Endothelial cell of umbilical vein (primary cell): ENCODE results near the gene MINPP1. TPM values are rescaled to one million over a fixed set of nuclear protein-coding genes. Genes with fewer than 3 reads are reported as not detected.

Experiments
- BruUV-seq: library from RNA; stranded (reverse); fragments of 400-500 nt; replicated peaks from 2 replicates; lab custom pipeline; 2021; lab: Mats Ljungman, UMichigan
- CTCF ChIA-PET: fragments of 300-600, 350-600 bp; sonication (Branson Sonifier 250); formaldehyde crosslinking; loops from one replicate; lab custom pipeline; 2021; ENCODE audit warnings: antibody characterized with exemption, inconsistent platforms; lab: Charles Lee
- POLR2A ChIA-PET: fragments of 300-600, 350-600 bp; sonication (Branson Sonifier 250); formaldehyde crosslinking; loops from one replicate; lab custom pipeline; 2021; ENCODE audit warnings: antibody characterized with exemption, inconsistent platforms; lab: Charles Lee
- DNase-seq: peaks from one replicate; pipeline ENCODE4 v3.0.0-alpha.2; 2011; ENCODE audit warnings: low read depth, low spot score
- FAIRE-seq: peaks from 2 replicates; lab custom pipeline; 2011; peaks lifted over from hg19 to GRCh38; lab: Jason Lieb, UNC
- H2AFZ ChIP-seq: 2 replicates; pipeline ENCODE4 v1.6.0; 2012; ENCODE audit warnings: low read depth, low read length, control low read depth, inconsistent platforms
- H3K27ac ChIP-seq: 2 replicates; pipeline ENCODE4 v1.5.1; 2011; ENCODE audit warnings: low read depth, mild to moderate bottlenecking, control low read depth, low read length, moderate library complexity; ENCODE audit not compliant: insufficient read depth
- H3K27me3 ChIP-seq, 2 experiments: 2 replicates each; pipeline versions ENCODE4 v1.6.0 to v1.6.1; 2011; ENCODE audit warnings: low read length in 2 of 2, mixed read lengths in 1 of 2; ENCODE audit not compliant: control insufficient read depth in 2 of 2, insufficient read depth in 2 of 2
- H3K36me3 ChIP-seq, 2 experiments: 2 replicates in 1 of 2; 3 replicates in 1 of 2; pipeline ENCODE4 v1.5.1; 2011; ENCODE audit warnings: low read length in 2 of 2, mild to moderate bottlenecking in 1 of 2, moderate library complexity in 1 of 2; ENCODE audit not compliant: control insufficient read depth in 2 of 2, insufficient read depth in 2 of 2; ENCODE audit errors: extremely low read depth in 1 of 2
- H3K4me1 ChIP-seq: 3 replicates; pipeline ENCODE4 v1.5.1; 2011; ENCODE audit warnings: mild to moderate bottlenecking, low read length; ENCODE audit not compliant: control insufficient read depth, insufficient read depth; ENCODE audit errors: extremely low read depth
- H3K4me2 ChIP-seq: 2 replicates; pipeline ENCODE4 v1.6.1; 2011; ENCODE audit warnings: low read length, control low read depth, mixed read lengths; ENCODE audit not compliant: insufficient read depth
- H3K4me3 ChIP-seq, 3 experiments: fragments of 200-600 bp in 1 of 3; sonication (generic), shearing (Covaris generic) in 1 of 3; replicated peaks in 1 of 3; 2 replicates each; pipeline ENCODE4 v1.5.1; 2011 to 2016; ENCODE audit warnings: control low read depth in 3 of 3, low read length in 3 of 3, mild to moderate bottlenecking in 2 of 3, inconsistent platforms in 1 of 3, low read depth in 1 of 3, moderate library complexity in 1 of 3; ENCODE audit not compliant: insufficient read depth in 1 of 3
- H3K79me2 ChIP-seq: 2 replicates; pipeline ENCODE4 v1.6.0; 2012; ENCODE audit warnings: low read length, inconsistent platforms; ENCODE audit not compliant: control insufficient read depth, insufficient read depth
- H3K9ac ChIP-seq: replicated peaks from 2 replicates; pipeline ENCODE3; 2011; ENCODE audit warnings: low read length, control low read depth; ENCODE audit not compliant: insufficient read depth; ENCODE audit errors: extremely low read depth
- H3K9me1 ChIP-seq: replicated peaks from 3 replicates; pipeline ENCODE4 v1.6.0; 2011; ENCODE audit warnings: mild to moderate bottlenecking, low read length; ENCODE audit not compliant: control insufficient read depth, insufficient read depth; ENCODE audit errors: extremely low read depth
- H3K9me3 ChIP-seq: replicated peaks from 2 replicates; pipeline ENCODE4 v1.5.1; 2012; ENCODE audit warnings: low read length, inconsistent platforms; ENCODE audit not compliant: control insufficient read depth, insufficient read depth
- H4K20me1 ChIP-seq: replicated peaks from 2 replicates; pipeline ENCODE3; 2011; ENCODE audit warnings: mild to moderate bottlenecking, low read length; ENCODE audit not compliant: control insufficient read depth, insufficient read depth; ENCODE audit errors: extremely low read depth
- CTCF ChIP-seq, 2 donors: IDR thresholded peaks; 1 replicate in 1 of 2; 2 replicates in 1 of 2; pipeline ENCODE4 v1.5.1; 2011; ENCODE audit warnings: low read length in 2 of 2, mild to moderate bottlenecking in 2 of 2, moderate library complexity in 2 of 2, control low read depth in 1 of 2, inconsistent platforms in 1 of 2, low read depth in 1 of 2; ENCODE audit not compliant: insufficient read depth in 1 of 2; ENCODE audit errors: extremely low read depth in 1 of 2
- EZH2 ChIP-seq: IDR thresholded peaks from 2 replicates; pipeline ENCODE4 v1.6.1; 2012; ENCODE audit warnings: borderline replicate concordance, low read depth, mild to moderate bottlenecking, moderate library complexity, low read length, inconsistent platforms; ENCODE audit not compliant: severe bottlenecking
- FOS ChIP-seq: IDR thresholded peaks from 2 replicates; pipeline ENCODE4 v1.6.1; 2011; ENCODE audit warnings: mild to moderate bottlenecking, low read length, moderate library complexity, borderline replicate concordance; ENCODE audit not compliant: insufficient read depth
- GATA2 ChIP-seq: IDR thresholded peaks from 2 replicates; pipeline ENCODE4 v1.7.0; 2011; ENCODE audit warnings: low read depth, mild to moderate bottlenecking, moderate library complexity, mixed read lengths, low read length; ENCODE audit not compliant: insufficient read length, insufficient read depth
- JUN ChIP-seq: IDR thresholded peaks from 2 replicates; pipeline ENCODE4 v1.6.1; 2011; ENCODE audit warnings: borderline replicate concordance, low read depth; ENCODE audit not compliant: insufficient read length, insufficient read depth
- MYC ChIP-seq: IDR thresholded peaks from one replicate; pipeline ENCODE4 v1.6.1; 2011; ENCODE audit warnings: mild to moderate bottlenecking, low read depth, low read length
- POLR2A ChIP-seq: IDR thresholded peaks from 2 replicates; pipeline ENCODE4 v1.6.1; 2012; ENCODE audit warnings: low read depth, mild to moderate bottlenecking, control low read depth, low read length
- POLR2AphosphoS5 ChIP-seq: IDR thresholded peaks from 2 replicates; pipeline ENCODE4 v1.6.1; 2012; ENCODE audit warnings: low read depth, mild to moderate bottlenecking, control low read depth, low read length, moderate library complexity; ENCODE audit not compliant: insufficient read depth
- dilution Hi-C: fragments of 300-500 bp; cut with MboI; formaldehyde crosslinking; loops from one replicate; pipeline ENCODE4 v1.15.0; 2019; ENCODE audit warnings: low sequenced_read_pairs; ENCODE audit not compliant: extremely low pct_ligation_motif_present
- intact Hi-C: fragments of 100-400 bp; cut with micrococcal nuclease; formaldehyde crosslinking; loops from one replicate; pipeline ENCODE4 v1.10.0; 2022
- polyA plus RNA-seq, 4 experiments: library from polyadenylated mRNA; depleted of rRNA in 3 of 4; stranded (reverse) in 3 of 4; unstranded in 1 of 4; fragments of >200 nt; gene quantifications; 2 replicates each; pipeline versions ENCODE4 v1.2.1 to v1.2.3, GENCODE V29; 2011 to 2012; ENCODE audit warnings: missing spikeins in 1 of 4
- total RNA-seq: library from RNA; stranded (reverse); gene quantifications from 2 replicates; pipeline ENCODE4 v1.2.3, GENCODE V29; 2021
- TF ChIP-seq, protein P1 (sequence below): IDR thresholded peaks from 2 replicates; pipeline ENCODE4 v1.6.1; 2011; ENCODE audit not compliant: insufficient read depth, insufficient read length

Gene MINPP1
- total and polyA plus RNA-seq, 2 donors (not counting 3 experiments of a cell fraction or from before 2014, with no cell fraction given), result 11.7 to 23.8 TPM

- POLR2A ChIA-PET, result no interaction called here
- dilution Hi-C loops, result no loop called here
These were observed 3.3 kb downstream of the MINPP1 start for GRCh38 chr10:87507879-87508483.

More at GRCh38 chr10:87507879-87508483, 3.3 kb downstream of the MINPP1 start:
- H4K20me1 ChIP-seq, result no peaks in the 10 kb centered on the region
- H3K27me3 ChIP-seq, result no peaks in the 10 kb centered on the region
- intact Hi-C loops, result loop anchor here (10.0 kb wide), 1 partner anchor 293 kb away; no protein-coding TSS in a partner anchor
- no peak overlapping the region for H3K4me2 ChIP-seq
- TF ChIP-seq JUN, result no peak
- no peak for TF ChIP-seq MYC
- no peak for TF ChIP-seq GATA2
- TF ChIP-seq CTCF (IDR thresholded peaks at IDR 0.05; ENCODE audit: extremely low read depth in 1 of 2, insufficient read depth in 1 of 2, low read depth in 1 of 2, low read length in 2 of 2), result no peak
- no peak for TF ChIP-seq EZH2
- TF ChIP-seq POLR2AphosphoS5, result no peak
- TF ChIP-seq, protein P1, sequence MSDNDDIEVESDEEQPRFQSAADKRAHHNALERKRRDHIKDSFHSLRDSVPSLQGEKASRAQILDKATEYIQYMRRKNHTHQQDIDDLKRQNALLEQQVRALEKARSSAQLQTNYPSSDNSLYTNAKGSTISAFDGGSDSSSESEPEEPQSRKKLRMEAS, result no peak
- TF ChIP-seq POLR2A, result no peak
- TF ChIP-seq FOS, result no peak
- no peaks in the 10 kb centered on the region for H3K9me3 ChIP-seq
- H3K27ac ChIP-seq, result no peak overlapping the region
- FAIRE-seq (no peak), DNase-seq (no peak)
- H3K4me3 ChIP-seq, result no peak overlapping the region
- H3K36me3 ChIP-seq, result peaks cover 0 to 7% of the 10 kb centered on the region in 2 experiments
- H3K79me2 ChIP-seq, result peaks cover 17% of the 10 kb centered on the region
- CTCF ChIA-PET, result no interaction called here
- BruUV-seq, result no TSS peak
- peaks cover 17% of the 10 kb centered on the region for H3K4me1 ChIP-seq
- H2AFZ ChIP-seq, result no peak overlapping the region
- H3K9me1 ChIP-seq, result no peaks in the 10 kb centered on the region
- no peak overlapping the region for H3K9ac ChIP-seq
